Measurements from ENCODE around the gene PLCL2.

- TF ChIP-seq ESRRA (IDR thresholded peaks at IDR 0.05; ENCODE audit: borderline replicate concordance, low read length) (no peak), MAFK (IDR thresholded peaks at IDR 0.05; ENCODE audit: partially characterized antibody) (no peak), JUN (IDR thresholded peaks at IDR 0.05) (no peak), POLR2A (IDR thresholded peaks at IDR 0.05; ENCODE audit: low read length) (no peak), CHD2 (IDR thresholded peaks at IDR 0.05; ENCODE audit: low read length, partially characterized antibody) (no peak), BHLHE40 (IDR thresholded peaks at IDR 0.05; ENCODE audit: low read depth, low read length) (no peak), MYC (IDR thresholded peaks at IDR 0.05; ENCODE audit: borderline replicate concordance, low read length) (no peak), PBX3 (IDR thresholded peaks at IDR 0.05) (no peak), NR3C1 (IDR thresholded peaks at IDR 0.05) (no peak), SREBF2 (IDR thresholded peaks at IDR 0.05) (no peak)
- TF ChIP-seq, protein P1, sequence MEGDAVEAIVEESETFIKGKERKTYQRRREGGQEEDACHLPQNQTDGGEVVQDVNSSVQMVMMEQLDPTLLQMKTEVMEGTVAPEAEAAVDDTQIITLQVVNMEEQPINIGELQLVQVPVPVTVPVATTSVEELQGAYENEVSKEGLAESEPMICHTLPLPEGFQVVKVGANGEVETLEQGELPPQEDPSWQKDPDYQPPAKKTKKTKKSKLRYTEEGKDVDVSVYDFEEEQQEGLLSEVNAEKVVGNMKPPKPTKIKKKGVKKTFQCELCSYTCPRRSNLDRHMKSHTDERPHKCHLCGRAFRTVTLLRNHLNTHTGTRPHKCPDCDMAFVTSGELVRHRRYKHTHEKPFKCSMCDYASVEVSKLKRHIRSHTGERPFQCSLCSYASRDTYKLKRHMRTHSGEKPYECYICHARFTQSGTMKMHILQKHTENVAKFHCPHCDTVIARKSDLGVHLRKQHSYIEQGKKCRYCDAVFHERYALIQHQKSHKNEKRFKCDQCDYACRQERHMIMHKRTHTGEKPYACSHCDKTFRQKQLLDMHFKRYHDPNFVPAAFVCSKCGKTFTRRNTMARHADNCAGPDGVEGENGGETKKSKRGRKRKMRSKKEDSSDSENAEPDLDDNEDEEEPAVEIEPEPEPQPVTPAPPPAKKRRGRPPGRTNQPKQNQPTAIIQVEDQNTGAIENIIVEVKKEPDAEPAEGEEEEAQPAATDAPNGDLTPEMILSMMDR (IDR thresholded peaks at IDR 0.05): no peak
- TF ChIP-seq, protein P2, sequence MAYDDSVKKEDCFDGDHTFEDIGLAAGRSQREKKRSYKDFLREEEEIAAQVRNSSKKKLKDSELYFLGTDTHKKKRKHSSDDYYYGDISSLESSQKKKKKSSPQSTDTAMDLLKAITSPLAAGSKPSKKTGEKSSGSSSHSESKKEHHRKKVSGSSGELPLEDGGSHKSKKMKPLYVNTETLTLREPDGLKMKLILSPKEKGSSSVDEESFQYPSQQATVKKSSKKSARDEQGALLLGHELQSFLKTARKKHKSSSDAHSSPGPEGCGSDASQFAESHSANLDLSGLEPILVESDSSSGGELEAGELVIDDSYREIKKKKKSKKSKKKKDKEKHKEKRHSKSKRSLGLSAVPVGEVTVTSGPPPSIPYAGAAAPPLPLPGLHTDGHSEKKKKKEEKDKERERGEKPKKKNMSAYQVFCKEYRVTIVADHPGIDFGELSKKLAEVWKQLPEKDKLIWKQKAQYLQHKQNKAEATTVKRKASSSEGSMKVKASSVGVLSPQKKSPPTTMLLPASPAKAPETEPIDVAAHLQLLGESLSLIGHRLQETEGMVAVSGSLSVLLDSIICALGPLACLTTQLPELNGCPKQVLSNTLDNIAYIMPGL (CRISPR knock-in tag; IDR thresholded peaks at IDR 0.05; ENCODE audit: borderline replicate concordance): no peak
These were observed 150.3 kb downstream of the PLCL2 start for GRCh38 chr3:17035033-17035432.
